Right renal pelvis (tissue), 4 donors: ENCODE measurements around the gene VPS13D. TPM values are rescaled to one million over a fixed set of nuclear protein-coding genes. Genes with fewer than 3 reads are reported as not detected.
"Not testable (repeated sequence)": the region's sequence is repeated elsewhere in the genome, so short reads cannot be mapped to it uniquely, and the experiment has no call there.

Experiments
- DNase-seq, 4 donors: peaks; one replicate each; pipeline ENCODE4 v3.0.0-alpha.2; 2013; ENCODE audit warnings: low read depth in 4 of 4, low spot score in 3 of 4, missing footprints in 1 of 4
- polyA plus RNA-seq, 4 donors: library from polyadenylated mRNA; unstranded; fragments of 120-200 nt; gene quantifications; one replicate each; pipeline ENCODE4 v1.2.1, GENCODE V29; 2013; ENCODE audit not compliant: insufficient read length in 4 of 4

VPS13D gene
- polyA plus RNA-seq, 4 donors, result 24.2 to 27.8 (median 26.3) TPM

DNA sequence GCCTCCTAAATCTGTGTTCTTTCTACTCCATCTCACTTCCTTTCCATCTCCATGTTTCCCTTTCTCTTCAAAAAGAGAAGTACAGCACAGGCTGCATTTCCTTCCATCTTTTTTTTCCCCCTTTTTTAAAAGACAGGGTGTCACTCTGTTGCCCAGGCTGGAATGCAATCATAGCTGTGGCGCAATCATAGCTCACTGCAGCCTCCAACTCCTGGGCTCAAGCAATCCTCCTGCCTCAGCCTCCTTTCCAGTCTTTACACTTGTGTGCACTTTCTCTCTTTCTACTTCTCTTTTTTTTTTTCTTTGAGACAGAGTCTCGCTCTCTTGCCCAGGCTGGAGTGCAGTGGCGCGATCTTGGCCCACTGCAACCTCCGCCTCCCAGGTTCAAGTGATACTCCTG, 95.1 kb downstream of the VPS13D start:
- DNase-seq, result not testable (repeated sequence)

GRCh38 chr1:12326986-12327385, 97.2 kb downstream of the VPS13D start:
- DNase-seq, result no peak

GRCh38 chr1:12327566-12327965, 97.7 kb downstream of the VPS13D start:
- DNase-seq, result no peak

- DNase-seq, result no peak
Observed at GRCh38 chr1:12333036-12333785, 103.4 kb downstream of the VPS13D start.

DNA sequence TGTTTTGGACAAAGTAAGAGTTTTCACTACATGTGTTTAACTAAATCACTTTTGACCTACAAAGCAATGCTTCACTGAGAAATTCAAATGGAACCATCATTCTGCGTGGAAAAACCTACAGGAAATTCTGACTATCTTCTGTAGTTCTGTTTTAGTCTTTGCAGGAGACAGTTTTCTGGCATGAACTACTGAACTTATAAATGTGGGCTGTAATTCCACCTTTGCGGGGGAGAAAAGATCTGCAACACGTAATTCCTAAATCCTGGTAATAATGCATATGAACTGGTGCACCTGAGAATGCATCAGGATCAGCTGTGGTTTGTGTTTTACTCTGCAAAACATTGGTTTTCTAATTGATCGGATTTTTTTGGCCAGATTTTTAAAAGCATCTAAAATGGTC, 106.0 kb downstream of the VPS13D start:
- no peak for DNase-seq

- no peak for DNase-seq
Observed at GRCh38 chr1:12336413-12336812, 106.6 kb downstream of the VPS13D start.

DNA sequence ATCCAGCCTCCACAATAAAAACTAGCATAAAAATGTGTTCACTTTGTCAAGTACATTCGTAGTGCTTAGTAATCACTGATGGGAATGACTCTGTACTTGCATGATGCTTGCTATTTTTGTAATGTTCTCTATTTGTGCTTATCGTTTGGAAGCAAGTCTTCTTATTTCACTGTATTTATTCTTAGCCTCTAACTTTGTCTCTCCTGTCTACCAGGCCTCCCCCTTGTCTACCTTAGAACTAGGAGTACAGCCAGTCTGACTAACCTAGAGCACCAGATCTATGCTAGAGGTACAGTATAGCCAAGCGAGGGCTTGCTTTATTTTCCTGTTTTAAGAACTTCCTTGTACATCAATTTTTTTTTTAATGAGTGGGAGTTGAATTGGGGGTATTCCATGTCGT, 108.2 kb downstream of the VPS13D start:
- no peak for DNase-seq

DNA sequence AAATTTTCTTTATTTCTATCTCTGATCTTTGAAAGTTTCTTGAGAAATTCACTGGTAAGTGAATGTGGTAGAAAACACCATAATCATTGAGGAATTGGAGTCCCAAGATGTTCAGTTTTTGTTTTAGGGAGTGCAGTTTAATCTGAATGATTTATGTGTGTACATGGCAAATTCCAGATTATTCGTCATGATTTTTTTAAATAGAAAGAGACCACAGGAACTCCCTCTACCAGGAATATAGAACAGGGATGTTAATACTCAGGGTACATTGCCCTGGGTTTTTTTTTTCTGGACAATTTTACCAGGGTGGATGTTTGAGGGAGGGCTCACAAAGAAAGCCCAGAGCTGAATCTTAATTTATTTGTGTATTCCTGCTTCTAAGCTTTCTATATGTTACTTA, 109.0 kb downstream of the VPS13D start:
- DNase-seq, result no peak

DNA sequence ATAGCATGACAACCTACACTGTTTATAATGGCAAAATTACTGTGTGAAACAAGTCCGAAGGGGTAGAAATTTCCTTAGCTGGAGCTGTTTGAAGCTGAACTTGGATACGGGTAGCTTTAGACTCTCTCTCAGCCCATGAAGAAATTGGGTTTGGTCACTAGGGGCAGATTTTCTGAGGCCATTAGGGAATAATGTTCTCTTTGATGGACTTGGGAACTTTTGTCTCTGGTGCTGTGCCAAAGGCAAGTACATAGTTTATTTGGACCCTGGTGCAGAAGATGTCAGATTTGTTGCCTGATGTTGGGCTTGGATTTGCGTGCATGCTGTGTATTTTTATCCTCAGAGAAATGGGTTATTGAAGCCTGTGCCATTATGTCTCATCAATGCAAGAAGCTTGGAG, 109.6 kb downstream of the VPS13D start:
- no peak for DNase-seq

DNA sequence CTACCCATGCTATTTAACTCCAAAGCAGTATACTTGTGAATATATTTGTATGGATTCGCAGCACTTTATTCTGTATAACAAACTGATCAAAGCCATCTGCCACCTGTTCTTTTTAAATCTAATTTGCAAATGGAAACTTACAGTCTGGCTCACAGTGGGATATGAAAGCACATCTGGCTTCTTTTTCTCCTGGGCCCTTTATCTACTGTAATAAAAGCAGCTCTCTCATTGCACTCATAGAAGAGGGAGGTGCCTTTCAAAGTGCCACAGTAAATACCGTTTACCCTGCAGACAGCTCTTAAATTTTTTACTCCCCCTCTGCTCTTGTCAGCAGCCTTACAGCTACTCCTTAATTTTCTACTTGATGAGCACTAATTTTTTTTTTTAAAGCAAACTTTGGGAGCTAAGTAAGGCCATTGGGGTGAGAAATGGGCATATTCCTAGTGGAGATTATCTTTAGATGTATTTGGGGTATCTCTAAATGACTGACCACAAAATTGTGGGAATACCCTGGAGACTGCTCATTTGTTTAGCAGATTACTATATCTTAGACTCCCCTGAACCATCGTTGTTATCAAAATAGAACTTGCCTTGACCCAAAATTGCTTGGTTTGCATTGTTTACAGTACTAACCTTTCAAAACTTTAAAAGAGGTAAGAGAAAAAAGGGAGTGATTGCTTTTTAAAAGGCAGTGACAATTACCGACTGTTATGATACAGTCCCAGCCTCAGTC, 110.1 kb downstream of the VPS13D start:
- DNase-seq, result no peak

DNA sequence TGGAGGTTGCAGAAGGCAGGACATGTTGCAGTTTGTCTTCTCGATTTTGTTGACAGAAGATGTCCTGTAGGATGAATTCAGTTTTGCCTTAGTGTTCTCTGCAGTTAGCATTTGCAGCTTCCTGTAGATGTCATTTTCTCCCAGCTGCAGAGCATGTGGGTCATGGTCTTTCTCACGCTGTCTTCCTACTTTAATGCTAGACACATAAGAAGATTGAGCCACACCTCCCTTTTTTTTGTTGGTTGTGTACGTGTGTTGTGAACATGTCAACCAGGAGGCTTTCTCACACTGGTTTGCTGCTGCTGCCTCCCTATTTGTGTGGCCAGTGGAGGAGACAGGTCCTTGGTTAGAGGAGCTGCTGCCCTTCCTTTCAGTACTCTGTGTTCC, 110.7 kb downstream of the VPS13D start:
- DNase-seq, result no peak

GRCh38 chr1:12341667-12342066, 111.8 kb downstream of the VPS13D start:
- no peak for DNase-seq

DNA sequence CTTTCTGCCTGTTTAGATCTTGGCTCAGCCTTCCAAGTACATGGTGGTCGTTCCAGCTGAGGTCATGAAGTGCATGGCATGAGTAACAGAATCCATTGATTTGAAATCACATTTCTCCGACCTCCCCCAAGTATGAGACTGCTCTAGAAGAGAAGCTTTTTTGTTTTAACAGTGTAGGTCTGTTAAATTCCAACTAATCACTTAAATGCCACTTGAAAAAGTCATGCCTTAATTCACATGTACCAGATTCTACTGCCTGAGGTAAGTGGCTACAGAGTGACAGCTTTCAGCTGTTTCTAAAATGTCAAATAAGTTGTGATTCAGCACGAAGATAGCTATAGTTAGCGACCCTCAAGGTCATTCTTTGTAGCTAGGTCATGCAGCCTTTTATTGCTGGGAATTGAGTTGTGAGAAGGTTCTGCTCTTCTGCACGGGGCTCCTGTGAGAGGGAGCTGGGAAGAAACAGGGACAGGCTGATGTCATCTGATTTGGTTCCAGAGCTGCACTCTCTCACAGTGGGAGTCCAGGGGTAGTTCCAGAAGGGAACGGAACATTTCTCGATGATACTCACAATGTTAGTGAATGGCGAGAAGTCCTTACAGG, 112.7 kb downstream of the VPS13D start:
- no peak for DNase-seq

DNA sequence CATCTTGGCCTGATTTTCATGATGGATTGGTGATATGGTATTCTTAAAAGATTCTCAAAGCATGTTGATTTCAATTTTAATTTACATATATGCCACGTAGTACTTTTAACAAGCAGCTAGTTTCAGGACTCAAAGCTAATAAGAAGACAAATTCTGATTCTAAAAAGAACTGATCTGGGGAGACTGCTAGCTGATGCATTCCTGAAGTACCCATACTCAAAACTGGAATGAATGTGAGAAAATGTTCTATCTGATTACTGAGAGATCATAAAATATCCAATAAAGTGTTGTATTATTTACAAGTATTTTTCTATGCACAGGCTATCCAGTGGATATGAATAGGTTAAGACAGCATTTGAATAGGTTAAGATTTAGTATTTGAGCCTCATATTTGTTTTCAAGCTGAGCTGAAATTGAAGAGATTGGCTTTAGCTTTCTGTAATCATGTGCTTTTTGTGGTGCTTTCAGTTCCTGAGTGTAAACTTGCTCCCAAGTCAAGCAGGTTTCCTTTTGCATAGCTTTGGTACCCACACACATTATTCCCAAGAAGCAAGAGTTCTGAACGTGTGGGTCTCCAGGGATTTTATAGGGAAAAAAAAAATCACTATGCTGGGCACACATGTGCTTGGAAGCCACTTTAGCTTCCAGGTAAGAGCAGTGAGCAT, 114.1 kb downstream of the VPS13D start:
- no peak for DNase-seq

- no peak for DNase-seq
Observed at GRCh38 chr1:12344596-12345349, 114.9 kb downstream of the VPS13D start.

DNA sequence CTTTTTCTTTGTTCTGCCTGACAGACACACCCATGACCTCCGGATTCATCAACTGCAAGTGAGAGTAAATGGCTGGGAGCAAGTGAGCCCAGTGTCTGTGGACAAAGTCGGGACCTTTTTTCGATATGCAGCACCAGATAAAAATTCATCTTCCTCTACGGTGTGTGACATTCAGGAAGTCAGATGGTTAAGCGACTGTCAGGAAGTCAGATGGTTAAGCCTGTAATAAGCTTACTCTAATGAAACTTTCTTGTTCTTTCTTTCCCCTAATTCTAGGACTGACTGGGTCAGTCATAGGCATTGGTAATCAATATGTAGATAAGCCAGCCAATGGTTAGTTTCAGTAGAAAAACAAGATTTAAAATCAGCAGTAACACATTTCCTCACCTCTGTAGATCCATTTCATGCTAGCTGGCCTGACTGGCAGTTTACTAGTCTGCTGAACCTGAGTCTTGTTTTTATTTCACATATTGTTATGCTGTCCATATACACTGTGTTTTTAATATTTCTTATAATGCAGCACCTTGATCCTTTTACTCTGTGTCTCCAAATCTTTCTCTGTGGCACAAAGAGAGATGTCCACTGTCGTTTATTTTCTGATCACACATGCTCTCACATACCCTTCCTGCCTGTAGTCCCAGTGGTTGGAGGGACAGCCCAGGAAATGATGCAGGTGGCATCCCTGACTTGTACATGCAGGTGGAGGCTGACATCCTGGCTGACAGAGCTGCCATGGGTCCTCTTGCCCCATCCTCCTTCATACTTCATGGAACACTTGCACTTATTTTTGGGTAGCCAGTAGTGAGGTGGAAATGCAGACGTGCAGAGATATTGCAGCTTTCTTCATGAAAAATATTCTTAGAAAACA, 115.8 kb downstream of the VPS13D start:
- no peak for DNase-seq

DNA sequence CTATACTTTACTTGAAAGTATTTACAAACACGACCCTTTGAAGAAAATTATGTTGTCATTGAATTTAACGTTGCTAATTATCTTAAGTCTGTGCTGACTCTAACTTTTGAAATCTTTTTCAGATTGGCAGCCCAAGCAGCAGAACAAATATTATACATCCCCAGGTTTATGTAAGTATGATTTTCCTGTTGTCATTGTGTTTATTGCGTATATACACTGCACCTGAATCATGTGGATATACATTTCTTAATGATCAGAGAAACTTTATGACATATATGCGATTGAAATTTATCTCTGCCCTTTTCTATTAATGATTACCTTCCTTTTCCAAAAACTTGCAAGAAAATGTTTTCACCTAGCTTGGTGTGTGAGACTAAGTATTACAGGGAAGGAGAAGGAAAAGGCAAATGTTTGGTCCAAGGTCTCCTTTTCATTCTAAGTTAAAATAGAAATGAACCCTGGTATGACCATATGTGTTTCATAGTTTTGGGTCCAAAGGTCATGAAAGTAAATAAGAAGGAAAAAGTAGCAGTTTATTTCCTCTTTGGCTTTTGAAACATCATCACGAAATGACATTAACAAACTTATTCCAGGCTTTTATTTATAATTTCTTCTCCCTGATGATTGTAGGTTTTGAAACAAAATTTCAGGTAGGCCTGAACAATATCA, 116.8 kb downstream of the VPS13D start:
- no peak for DNase-seq

DNA sequence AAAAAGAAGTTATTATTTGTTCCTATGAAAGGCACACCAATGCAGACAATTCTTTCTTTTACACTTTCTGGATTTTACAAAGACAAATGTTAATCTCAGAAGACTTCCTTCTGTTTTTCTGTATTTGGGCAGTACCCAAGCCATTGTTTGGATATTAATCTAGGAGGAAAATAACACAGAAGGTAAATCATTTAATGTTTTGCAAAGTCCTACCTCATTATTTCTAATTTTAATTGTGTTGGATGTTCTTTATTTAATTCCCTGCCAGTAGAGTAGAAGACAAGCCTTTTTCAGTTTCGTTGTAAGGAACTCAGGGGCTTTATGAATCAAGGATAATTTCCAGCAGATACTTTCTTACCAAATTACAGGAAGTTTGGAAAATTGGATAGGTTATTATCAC, 118.3 kb downstream of the VPS13D start:
- no peak for DNase-seq

DNA sequence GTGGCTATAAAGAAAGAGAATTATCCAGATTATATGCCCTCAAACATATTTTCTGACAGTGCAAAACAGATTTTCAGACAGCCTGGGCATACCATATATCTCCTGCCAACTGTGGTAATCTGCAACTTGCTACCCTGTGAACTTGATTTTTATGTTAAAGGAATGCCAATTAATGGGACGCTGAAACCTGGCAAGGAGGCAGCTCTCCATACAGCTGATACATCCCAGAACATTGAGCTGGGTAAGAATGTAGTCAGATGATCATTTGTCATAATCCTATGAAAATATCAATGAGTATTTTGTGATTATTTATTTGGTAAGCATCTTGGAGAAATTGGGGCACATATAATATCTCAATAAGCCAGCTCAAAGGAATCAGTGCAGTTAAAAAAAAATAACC, 124.2 kb downstream of the VPS13D start:
- no peak for DNase-seq
